Measurements from ENCODE around the gene HGF.
A peak's percentile ranks its signal among the peaks of the same experiment; 100 is the strongest.

Gene HGF

DNA sequence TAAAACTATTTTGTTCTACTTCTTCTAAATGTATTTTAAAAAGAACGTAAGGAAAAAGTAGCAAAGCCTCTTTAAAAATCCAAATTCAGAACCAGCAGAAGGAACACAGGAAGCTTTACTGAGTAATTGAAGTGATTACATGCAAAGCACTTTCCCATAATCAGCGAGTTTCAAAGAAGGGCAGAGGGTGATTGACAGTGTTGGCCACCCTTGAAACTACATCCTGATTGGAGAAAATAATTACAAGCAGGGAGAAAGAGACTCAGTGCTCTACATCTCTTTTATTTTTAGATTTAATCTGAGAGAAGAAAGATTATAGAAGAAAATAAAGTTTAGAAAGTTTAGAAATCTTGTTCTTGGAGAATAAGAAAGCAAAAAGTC lies 20.3 kb upstream of the HGF start:
- H3K27me3 ChIP-seq: no peaks in the 10 kb centered on the region
- no peaks in the 10 kb centered on the region for H3K9me3 ChIP-seq
- TF ChIP-seq CTCF (IDR thresholded peaks at IDR 0.05): no peak
- H3K27ac ChIP-seq: peak overlapping the region; percentile 47
- peaks cover 33 to 42% of the 10 kb centered on the region in 2 experiments for H3K4me1 ChIP-seq (ENCODE audit: control insufficient read depth in 1 of 2, insufficient read depth in 1 of 2, low read depth in 1 of 2, low read length in 1 of 2)
- H3K4me3 ChIP-seq (ENCODE audit: low read depth in 1 of 2, low read length in 1 of 2): no peak overlapping the region
- H3K36me3 ChIP-seq: no peaks in the 10 kb centered on the region

- no peak overlapping the region for H3K4me3 ChIP-seq (ENCODE audit: low read depth in 1 of 2, low read length in 1 of 2)
- no peaks in the 10 kb centered on the region for H3K36me3 ChIP-seq
- H3K9me3 ChIP-seq: no peaks in the 10 kb centered on the region
- peaks cover 33 to 42% of the 10 kb centered on the region in 2 experiments for H3K4me1 ChIP-seq (ENCODE audit: control insufficient read depth in 1 of 2, insufficient read depth in 1 of 2, low read depth in 1 of 2, low read length in 1 of 2)
- H3K27me3 ChIP-seq: no peaks in the 10 kb centered on the region
- peak overlapping the region; percentile 47 for H3K27ac ChIP-seq
- no peak for TF ChIP-seq CTCF (IDR thresholded peaks at IDR 0.05)
Measured at GRCh38 chr7:81789406-81790119, 19.7 kb upstream of the HGF start.

GRCh38 chr7:81788246-81788645 lies 18.4 kb upstream of the HGF start:
- H3K9me3 ChIP-seq: no peaks in the 10 kb centered on the region
- H3K27ac ChIP-seq: peak overlapping the region; percentile 70
- H3K27me3 ChIP-seq: no peaks in the 10 kb centered on the region
- TF ChIP-seq CTCF (IDR thresholded peaks at IDR 0.05): no peak
- peaks cover 34 to 42% of the 10 kb centered on the region in 2 experiments for H3K4me1 ChIP-seq (ENCODE audit: control insufficient read depth in 1 of 2, insufficient read depth in 1 of 2, low read depth in 1 of 2, low read length in 1 of 2)
- H3K4me3 ChIP-seq (ENCODE audit: low read depth in 1 of 2, low read length in 1 of 2): peak overlapping the region in 1 of 2 experiments; percentile 35
- no peaks in the 10 kb centered on the region for H3K36me3 ChIP-seq

- TF ChIP-seq CTCF (IDR thresholded peaks at IDR 0.05): no peak
- no peak overlapping the region for H3K27ac ChIP-seq
- H3K4me1 ChIP-seq (ENCODE audit: control insufficient read depth in 1 of 2, insufficient read depth in 1 of 2, low read depth in 1 of 2, low read length in 1 of 2): peaks cover 55 to 56% of the 10 kb centered on the region in 2 experiments
- no peak overlapping the region for H3K4me3 ChIP-seq (ENCODE audit: low read depth in 1 of 2, low read length in 1 of 2)
- H3K27me3 ChIP-seq: no peaks in the 10 kb centered on the region
- no peaks in the 10 kb centered on the region for H3K9me3 ChIP-seq
- H3K36me3 ChIP-seq: no peaks in the 10 kb centered on the region
Measured at GRCh38 chr7:81783818-81784217, 14.0 kb upstream of the HGF start.

- Histone ChIP-seq H3K27me3 (no peaks in the 10 kb centered on the region), H3K9me3 (no peaks in the 10 kb centered on the region), H3K36me3 (no peaks in the 10 kb centered on the region), H3K4me1 (ENCODE audit: control insufficient read depth in 1 of 2, insufficient read depth in 1 of 2, low read depth in 1 of 2, low read length in 1 of 2) (peaks cover 56 to 57% of the 10 kb centered on the region in 2 experiments), H3K4me3 (ENCODE audit: low read depth in 1 of 2, low read length in 1 of 2) (peak overlapping the region in 1 of 2 experiments; percentile 20), H3K27ac (peak overlapping the region; percentile 74)
- no peak for TF ChIP-seq CTCF (IDR thresholded peaks at IDR 0.05)
Measured at GRCh38 chr7:81780914-81781693, 11.3 kb upstream of the HGF start.
